HG02678 (cell line): ENCODE data around the gene MRPS23.

ENCODE experiments used
- ATAC-seq: cut with Tn5 transposase; IDR thresholded peaks from one replicate; pipeline ENCODE4 v1.9.1; 2021; ENCODE audit warnings: mild to moderate bottlenecking, moderate library complexity; ENCODE audit not compliant: unreplicated experiment

Gene MRPS23

DNA sequence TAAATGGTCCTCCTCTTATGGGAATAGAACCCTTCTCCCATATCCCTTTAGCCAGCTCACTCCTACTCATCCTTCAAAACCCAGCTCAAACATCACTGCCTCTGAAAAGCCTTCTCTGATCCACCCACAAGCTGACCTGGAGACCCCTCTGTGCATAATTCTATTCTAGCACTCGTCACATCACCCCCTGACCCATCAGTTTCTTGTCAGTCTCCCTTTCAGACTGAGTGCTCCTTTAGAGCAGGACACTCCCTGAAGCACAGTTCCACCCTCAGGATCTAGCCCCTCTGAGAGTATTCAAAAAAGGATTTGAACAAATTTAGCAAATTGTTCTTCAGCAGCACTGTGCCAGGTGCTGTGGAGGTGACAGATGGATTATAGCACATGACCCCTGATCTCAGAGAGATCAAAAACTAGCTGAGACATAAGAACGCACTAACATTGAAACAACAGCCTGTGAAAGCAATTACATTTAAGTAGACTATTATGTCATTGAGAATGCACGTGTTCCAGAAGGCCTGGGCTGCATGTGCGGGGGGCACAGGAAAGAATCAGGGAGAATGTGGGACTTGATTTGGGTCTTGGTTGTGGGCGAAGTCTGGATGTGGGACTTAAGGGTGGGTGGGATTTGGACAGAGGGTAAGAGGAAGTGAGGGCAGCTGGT, 43.5 kb downstream of the MRPS23 start:
- no peak for ATAC-seq

DNA sequence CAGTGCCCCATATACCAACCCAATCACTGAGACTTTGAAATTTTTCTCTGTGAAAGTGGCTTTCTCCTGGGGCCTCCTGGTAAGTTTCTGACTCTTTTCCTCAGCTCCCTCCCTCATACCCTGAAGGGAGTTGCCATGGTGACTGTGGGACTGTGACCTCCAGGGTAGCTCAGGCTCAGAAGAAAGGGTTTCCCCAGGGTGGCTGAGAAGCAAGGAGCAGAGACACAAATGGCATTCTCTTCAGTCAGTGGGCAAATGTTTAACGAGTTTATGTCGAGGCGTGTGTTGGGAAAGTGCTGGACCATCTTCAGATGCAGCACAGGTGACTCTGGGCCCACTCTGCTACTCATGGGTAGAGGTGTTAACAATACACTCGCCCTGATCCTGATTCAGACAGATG, 46.8 kb downstream of the MRPS23 start:
- ATAC-seq, result no peak

DNA sequence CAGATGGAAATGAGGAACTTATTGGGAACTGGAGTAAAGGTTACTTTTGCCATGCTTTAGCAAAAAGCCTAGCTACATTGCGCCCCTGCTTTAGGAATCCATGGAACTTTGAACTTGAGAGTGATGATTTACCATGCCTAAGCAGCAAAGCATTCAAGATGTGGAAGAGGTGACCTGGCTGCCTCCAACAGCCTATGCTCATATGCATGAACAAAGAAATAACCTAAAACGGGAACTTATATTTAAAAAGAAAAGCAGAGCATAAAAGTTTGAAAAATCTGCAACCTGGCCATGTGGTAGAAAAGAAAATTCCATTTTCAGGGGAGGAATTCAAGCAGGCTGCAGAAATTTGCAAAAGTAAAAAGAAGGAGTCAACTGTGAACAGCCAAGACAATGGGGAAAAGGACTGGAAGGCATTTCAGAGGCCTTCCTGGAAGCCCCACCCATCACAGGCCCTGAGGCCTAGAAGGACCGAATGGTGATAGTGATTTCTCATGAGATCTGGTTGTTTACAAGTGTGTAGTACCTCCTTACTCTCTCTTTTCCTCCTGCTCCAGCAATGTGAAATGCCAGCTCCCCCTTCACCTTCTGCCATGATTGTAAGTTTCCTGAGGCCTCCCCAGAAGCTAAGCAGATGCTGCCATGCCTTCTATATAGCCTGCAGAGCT, 48.7 kb downstream of the MRPS23 start:
- no peak for ATAC-seq

DNA sequence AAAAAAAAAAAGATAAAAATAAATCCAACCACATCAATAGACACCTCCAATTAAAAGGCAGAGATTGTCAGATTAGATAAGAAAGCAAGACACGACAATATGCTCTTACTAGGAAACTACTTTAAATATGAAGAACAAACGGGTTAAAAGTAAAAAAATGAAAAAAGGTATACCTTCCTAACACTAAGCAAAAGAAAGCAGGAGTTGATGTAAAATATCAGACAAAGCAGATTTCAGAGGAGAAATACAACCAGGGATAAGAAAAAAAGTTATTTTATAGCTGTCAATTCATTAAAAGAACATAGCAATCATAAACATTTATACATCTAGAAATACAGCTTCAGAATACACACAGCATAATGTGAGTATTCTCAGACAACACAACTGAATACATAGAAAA, 55.0 kb downstream of the MRPS23 start:
- ATAC-seq, result no peak

DNA sequence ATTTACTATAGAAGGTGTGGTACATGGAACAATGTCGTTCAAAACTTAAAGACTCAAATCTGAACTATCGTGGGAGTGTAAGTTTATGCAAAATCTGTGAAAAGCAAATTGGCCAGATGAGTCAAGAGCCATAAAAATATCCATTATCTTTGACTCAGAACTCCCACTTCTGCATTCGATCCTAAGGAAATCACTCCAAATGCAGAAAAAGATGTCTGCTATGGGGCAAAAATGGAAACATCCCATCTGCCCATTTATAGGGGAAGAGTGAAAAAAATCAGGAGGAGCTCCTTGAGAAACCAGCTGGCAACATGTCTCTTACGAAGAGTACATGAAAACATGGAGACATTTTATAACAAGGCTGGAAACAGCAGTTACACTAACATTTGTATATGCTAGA, 61.1 kb downstream of the MRPS23 start:
- no peak for ATAC-seq

DNA sequence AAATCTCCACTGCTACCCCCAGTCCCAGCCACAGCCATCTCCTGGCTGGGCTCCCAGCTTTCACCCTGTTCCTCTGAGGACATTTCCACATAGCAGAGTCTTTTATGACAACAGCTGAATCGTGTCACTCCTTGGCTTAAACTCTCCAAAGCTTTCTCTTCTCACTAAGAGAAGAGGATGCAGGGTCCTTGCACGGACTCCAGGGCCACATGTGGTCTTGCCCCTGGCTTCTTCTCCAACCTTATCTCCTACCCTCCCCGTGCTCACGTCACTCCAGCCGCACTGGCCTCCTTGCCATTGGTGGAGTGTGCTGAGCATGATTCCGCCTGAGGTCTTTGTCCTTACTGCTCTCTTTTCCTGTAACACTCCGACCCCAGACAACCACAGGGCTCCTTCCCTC, 64.8 kb downstream of the MRPS23 start:
- no peak for ATAC-seq
